ENCODE measurements around the gene TSSK6. TPM values are rescaled to one million over a fixed set of nuclear protein-coding genes. Genes with fewer than 3 reads are reported as not detected.

TSSK6 gene
- total and polyA plus RNA-seq, 2 experiments from 2014 or later, result 0.63 to 4.9 TPM

DNA sequence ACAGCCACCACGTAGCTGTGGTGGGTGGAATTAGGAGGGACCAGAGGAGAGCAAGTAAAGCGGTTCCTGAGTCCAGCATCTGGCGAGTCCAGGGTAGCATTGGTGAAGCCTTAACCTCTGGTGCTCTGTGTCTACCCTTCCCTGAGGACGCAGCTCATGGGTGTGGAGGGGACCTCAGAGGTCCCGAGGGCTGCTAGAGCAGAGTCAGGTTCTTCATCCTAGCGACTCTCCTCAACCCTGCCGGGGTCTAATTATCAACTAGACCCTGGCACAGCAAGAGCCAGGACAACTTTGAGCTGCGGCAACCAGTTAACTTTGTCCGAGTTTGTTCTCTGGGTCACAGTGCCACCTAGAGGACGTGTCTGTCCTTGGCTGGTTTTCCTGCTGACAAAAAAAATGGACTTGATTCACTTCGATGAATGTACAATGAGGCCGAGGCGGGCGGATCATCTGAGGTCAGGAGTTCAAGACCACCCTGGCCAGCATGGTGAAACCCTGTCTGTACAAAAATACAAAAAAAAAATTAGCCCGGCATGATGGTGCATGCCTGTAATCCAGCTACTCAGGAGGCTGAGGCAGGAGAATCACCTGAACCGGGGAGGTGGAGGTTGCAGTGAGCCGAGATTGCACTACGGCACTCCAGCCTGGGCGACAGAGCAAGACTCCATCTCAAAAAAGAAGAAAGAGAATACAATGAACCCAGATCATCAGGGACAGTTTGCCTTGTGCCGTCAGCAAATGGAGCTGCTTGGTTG is 25.0 kb downstream of the TSSK6 start:
- H3K4me2 ChIP-seq, result no peak overlapping the region
- Mint-ChIP-seq H3K27me3 (ENCODE audit: insufficient read depth, low read depth, poor library complexity) (peaks cover 24% of the 10 kb centered on the region), H3K9me3 (no peaks in the 10 kb centered on the region), H3K4me3 (no peak overlapping the region), H3K27ac (peak overlapping the region; percentile 99), H3K36me3 (ENCODE audit: low read depth) (peaks cover 40% of the 10 kb centered on the region), H3K4me1 (peaks cover 50% of the 10 kb centered on the region)
- H2AFZ ChIP-seq, result no peak overlapping the region
- peak overlapping the region; percentile 89 for H3K27ac ChIP-seq (ENCODE audit: low read depth)
- DNase-seq (ENCODE audit: low spot score) (peak; percentile 89), ATAC-seq (peak; percentile 42)
- peaks cover 25% of the 10 kb centered on the region for H4K20me1 ChIP-seq (replicated peaks; ENCODE audit: insufficient read depth)
- H3K4me1 ChIP-seq (ENCODE audit: insufficient read depth), result peaks cover 26% of the 10 kb centered on the region
- H3K79me2 ChIP-seq (replicated peaks; ENCODE audit: insufficient read depth), result peaks cover 47% of the 10 kb centered on the region
- TF ChIP-seq, protein P1, sequence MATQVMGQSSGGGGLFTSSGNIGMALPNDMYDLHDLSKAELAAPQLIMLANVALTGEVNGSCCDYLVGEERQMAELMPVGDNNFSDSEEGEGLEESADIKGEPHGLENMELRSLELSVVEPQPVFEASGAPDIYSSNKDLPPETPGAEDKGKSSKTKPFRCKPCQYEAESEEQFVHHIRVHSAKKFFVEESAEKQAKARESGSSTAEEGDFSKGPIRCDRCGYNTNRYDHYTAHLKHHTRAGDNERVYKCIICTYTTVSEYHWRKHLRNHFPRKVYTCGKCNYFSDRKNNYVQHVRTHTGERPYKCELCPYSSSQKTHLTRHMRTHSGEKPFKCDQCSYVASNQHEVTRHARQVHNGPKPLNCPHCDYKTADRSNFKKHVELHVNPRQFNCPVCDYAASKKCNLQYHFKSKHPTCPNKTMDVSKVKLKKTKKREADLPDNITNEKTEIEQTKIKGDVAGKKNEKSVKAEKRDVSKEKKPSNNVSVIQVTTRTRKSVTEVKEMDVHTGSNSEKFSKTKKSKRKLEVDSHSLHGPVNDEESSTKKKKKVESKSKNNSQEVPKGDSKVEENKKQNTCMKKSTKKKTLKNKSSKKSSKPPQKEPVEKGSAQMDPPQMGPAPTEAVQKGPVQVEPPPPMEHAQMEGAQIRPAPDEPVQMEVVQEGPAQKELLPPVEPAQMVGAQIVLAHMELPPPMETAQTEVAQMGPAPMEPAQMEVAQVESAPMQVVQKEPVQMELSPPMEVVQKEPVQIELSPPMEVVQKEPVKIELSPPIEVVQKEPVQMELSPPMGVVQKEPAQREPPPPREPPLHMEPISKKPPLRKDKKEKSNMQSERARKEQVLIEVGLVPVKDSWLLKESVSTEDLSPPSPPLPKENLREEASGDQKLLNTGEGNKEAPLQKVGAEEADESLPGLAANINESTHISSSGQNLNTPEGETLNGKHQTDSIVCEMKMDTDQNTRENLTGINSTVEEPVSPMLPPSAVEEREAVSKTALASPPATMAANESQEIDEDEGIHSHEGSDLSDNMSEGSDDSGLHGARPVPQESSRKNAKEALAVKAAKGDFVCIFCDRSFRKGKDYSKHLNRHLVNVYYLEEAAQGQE (IDR thresholded peaks at IDR 0.05; ENCODE audit: unreplicated experiment), result no peak
- TF ChIP-seq, protein P2, sequence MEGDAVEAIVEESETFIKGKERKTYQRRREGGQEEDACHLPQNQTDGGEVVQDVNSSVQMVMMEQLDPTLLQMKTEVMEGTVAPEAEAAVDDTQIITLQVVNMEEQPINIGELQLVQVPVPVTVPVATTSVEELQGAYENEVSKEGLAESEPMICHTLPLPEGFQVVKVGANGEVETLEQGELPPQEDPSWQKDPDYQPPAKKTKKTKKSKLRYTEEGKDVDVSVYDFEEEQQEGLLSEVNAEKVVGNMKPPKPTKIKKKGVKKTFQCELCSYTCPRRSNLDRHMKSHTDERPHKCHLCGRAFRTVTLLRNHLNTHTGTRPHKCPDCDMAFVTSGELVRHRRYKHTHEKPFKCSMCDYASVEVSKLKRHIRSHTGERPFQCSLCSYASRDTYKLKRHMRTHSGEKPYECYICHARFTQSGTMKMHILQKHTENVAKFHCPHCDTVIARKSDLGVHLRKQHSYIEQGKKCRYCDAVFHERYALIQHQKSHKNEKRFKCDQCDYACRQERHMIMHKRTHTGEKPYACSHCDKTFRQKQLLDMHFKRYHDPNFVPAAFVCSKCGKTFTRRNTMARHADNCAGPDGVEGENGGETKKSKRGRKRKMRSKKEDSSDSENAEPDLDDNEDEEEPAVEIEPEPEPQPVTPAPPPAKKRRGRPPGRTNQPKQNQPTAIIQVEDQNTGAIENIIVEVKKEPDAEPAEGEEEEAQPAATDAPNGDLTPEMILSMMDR (conservative IDR thresholded peaks at IDR 0.05; ENCODE audit: low read depth in 2 of 2), result peak; percentile 89 to 93
- H3K27me3 ChIP-seq (ENCODE audit: insufficient read depth), result no peaks in the 10 kb centered on the region
- H3K36me3 ChIP-seq (ENCODE audit: insufficient read depth), result peaks cover 5% of the 10 kb centered on the region; the same call in 1 of the 2 replicates
- H3K9me2 ChIP-seq (ENCODE audit: insufficient read depth), result no peaks in the 10 kb centered on the region
- H3F3A ChIP-seq (replicated peaks; ENCODE audit: low read depth), result peaks cover 26% of the 10 kb centered on the region
- no peak overlapping the region for H3K4me3 ChIP-seq

DNA sequence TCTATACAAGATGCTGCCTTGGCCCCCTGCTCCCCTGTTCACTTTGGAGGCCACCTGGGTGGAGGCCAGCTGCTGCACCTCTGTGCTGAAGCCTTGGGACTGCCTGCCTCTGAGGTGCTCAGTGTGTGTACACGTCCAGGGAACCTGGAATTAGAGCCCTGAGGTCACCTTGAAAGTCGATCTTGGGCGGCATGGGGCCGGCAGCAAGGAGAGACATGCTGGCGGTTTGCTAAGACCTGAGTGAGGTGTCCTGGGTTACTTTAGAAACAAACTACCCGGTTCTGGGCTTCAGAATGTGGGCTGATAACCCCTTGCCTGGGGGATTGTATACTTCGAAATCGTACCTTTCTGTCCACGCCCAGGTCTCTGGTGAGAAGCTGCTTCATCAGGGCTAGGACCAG is 25.5 kb downstream of the TSSK6 start:
- H3K79me2 ChIP-seq (replicated peaks; ENCODE audit: insufficient read depth), result peaks cover 52% of the 10 kb centered on the region

More for the DNA sequence above, 25.5 kb downstream of the TSSK6 start:
- Histone ChIP-seq H3K4me2 (no peak overlapping the region), H3K4me1 (ENCODE audit: insufficient read depth) (peaks cover 28% of the 10 kb centered on the region), H3K9me2 (ENCODE audit: insufficient read depth) (no peaks in the 10 kb centered on the region), H3K27me3 (ENCODE audit: insufficient read depth) (no peaks in the 10 kb centered on the region), H4K20me1 (replicated peaks; ENCODE audit: insufficient read depth) (peaks cover 19% of the 10 kb centered on the region), H3K4me3 (no peak overlapping the region), H3K27ac (ENCODE audit: low read depth) (peak overlapping the region; percentile 89), H3F3A (replicated peaks; ENCODE audit: low read depth) (peaks cover 26% of the 10 kb centered on the region), H3K36me3 (ENCODE audit: insufficient read depth) (peaks cover 3% of the 10 kb centered on the region; the same call in 1 of the 2 replicates), H2AFZ (no peak overlapping the region)
- DNase-seq (ENCODE audit: low spot score) (peak; percentile 11), ATAC-seq (no peak)
- H3K27me3 Mint-ChIP-seq (ENCODE audit: insufficient read depth, low read depth, poor library complexity), result peaks cover 24% of the 10 kb centered on the region
- peak overlapping the region; percentile 99 for H3K27ac Mint-ChIP-seq
- H3K4me1 Mint-ChIP-seq, result peaks cover 56% of the 10 kb centered on the region
- TF ChIP-seq STAT1 (IDR thresholded peaks at IDR 0.05; ENCODE audit: unreplicated experiment) (no peak), JUNB (IDR thresholded peaks at IDR 0.05; ENCODE audit: unreplicated experiment) (no peak), POLR2AphosphoS5 (IDR thresholded peaks at IDR 0.05; ENCODE audit: low read depth) (no peak), CREB1 (CRISPR knock-in tag; IDR thresholded peaks at IDR 0.05; ENCODE audit: low read depth) (no peak), ZNF114 (CRISPR knock-in tag; IDR thresholded peaks at IDR 0.05) (no peak), EZH2 (IDR thresholded peaks at IDR 0.05; ENCODE audit: low read depth, unreplicated experiment) (no peak), EZH2phosphoT487 (IDR thresholded peaks at IDR 0.05; ENCODE audit: unreplicated experiment) (no peak)
- TF ChIP-seq, protein P2 (conservative IDR thresholded peaks at IDR 0.05; ENCODE audit: low read depth in 2 of 2), result no peak
- TF ChIP-seq, protein P1 (IDR thresholded peaks at IDR 0.05; ENCODE audit: unreplicated experiment), result no peak
- peaks cover 35% of the 10 kb centered on the region for H3K36me3 Mint-ChIP-seq (ENCODE audit: low read depth)
- H3K4me3 Mint-ChIP-seq, result peak overlapping the region; percentile 59; the same call in 1 of the 3 replicates
- no peaks in the 10 kb centered on the region for H3K9me3 Mint-ChIP-seq

Measured in GM23338 (cell line).